IPS-18c (cell line): ENCODE data around the gene CPA2.

Experiments
- H3K4me3 ChIP-seq: 2 replicates; pipeline ENCODE4 v1.7.0; 2013; ENCODE audit warnings: low read depth, mild to moderate bottlenecking, low read length, moderate library complexity; ENCODE audit not compliant: insufficient read depth
- H3K9me3 ChIP-seq: one replicate; pipeline ENCODE4 v1.6.1; 2013; ENCODE audit warnings: mild to moderate bottlenecking, low read length, moderate library complexity; ENCODE audit not compliant: control insufficient read depth, insufficient read depth

Gene CPA2

DNA sequence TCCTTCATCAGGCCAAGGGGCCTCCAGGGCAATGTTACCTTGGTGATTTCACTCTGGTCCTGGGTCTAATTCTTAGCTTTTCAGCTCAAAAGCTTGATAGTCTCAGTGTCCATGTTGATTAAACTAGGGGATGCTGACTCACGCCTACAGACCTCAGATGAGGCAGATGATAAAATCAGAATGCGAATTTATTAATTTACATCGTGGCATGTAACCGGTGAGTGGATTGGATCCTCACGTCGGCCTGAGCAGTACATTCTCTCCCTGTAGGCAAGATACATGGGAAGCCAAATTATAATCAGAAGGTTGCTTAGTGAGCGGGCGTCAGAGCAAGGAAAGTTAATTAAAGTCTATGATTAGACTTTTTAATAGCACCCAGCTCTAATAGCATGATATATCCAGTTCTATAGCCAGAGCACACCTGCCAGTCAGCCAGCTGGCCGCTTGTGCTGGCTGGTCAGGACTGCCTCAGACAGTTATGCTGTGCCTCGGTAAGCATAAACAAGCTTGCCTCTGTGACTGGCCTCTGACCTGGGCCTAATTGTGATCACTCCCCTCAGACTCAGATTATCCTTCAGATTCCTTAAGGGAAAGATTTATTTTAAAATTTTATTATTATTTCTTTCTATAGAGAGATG is 57.8 kb downstream of the CPA2 start:
- no peak overlapping the region for H3K4me3 ChIP-seq
- H3K9me3 ChIP-seq, result no peaks in the 10 kb centered on the region

DNA sequence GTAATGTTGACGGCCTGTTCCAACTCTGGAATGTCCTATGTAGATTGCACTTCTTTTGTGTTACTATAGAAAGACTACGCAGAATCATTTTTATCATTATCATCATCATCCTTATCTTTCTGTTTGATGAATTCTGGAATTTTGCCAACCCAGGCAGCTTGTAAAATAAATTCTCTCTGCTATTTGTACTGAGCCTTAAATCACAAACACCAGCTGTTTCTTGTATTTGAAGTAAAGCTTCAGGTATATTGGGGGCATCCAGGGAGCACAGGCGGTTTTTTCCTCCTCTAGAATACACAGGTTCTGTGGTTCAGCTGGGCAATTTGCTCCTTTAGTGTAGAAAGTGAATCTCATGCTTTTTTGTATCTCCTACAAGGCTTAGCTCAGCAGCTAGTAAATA is 63.0 kb downstream of the CPA2 start:
- no peaks in the 10 kb centered on the region for H3K9me3 ChIP-seq

DNA sequence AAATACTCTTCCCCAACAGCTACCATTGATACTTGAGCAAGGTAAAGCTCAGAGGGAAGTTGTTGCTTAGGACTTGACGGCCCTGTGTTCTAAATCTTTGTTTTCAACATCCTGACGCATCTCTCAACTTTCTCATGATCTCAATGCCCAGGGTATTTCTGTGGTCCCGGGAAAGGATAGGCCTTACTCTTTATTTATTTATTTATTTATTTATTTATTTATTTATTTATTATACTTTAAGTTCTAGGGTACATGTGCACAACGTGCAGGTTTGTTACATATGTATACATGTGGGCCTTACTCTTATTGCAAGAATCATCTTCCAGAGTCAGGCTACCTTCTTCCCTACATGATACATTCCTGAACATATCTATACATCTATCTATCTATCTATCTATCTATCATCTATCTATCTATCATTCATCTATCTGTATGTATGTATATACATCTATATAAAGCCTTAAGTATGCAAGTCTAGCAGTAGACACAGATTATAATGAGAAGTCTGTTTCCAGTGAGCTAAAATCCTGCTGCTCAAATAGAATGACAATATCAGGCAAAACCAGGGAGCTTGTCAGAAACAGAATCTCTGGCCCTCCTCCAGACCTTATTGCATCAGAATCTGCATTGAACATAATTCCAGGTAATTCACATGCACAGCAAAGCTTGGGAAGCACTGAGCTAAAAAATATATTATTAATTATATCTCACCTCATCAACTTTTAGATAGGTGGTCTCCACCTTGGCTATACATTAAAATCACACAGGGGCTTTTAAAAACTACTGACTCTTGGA is 65.8 kb downstream of the CPA2 start:
- H3K9me3 ChIP-seq, result no peaks in the 10 kb centered on the region
- no peak overlapping the region for H3K4me3 ChIP-seq

More for the DNA sequence above, 63.0 kb downstream of the CPA2 start:
- no peak overlapping the region for H3K4me3 ChIP-seq

DNA sequence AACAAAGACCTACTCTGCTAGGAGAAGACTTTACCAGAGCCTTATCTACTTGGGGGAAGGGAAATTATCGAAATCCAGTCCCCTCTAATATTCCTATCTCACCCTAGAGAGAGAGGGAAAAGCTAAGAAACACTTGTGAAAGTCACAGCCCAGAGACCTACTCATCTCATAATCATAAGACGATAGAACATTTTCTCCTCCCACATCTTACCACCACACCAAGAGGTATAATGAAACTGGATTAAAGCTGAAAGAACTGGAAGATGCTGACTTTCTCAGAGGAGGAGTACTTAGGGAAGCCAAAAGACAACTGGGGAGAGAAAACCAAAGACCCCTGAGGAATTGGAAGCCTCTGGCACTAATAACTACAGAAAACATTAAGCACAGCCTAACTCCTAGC is 67.2 kb downstream of the CPA2 start:
- no peak overlapping the region for H3K4me3 ChIP-seq
- no peaks in the 10 kb centered on the region for H3K9me3 ChIP-seq

DNA sequence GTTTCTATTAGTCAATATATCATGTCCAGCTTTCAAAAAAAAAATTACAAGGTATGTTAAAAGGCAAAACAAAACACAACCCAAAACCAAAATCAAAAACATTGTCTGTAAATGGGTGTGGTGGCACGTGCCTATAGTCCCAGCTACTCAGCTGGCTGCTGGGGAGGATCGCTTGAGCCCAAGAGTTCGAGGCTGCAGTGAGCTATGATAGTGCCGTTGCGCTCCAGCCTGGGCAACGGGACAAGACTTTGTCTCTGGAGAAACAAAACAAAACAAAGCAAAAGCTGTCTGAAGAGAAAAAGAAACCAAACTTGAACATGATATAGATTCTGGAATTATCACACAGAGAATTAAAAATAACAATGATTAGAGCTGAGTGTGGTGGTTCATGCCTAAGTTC is 67.6 kb downstream of the CPA2 start:
- Histone ChIP-seq H3K4me3 (no peak overlapping the region), H3K9me3 (no peaks in the 10 kb centered on the region)

DNA sequence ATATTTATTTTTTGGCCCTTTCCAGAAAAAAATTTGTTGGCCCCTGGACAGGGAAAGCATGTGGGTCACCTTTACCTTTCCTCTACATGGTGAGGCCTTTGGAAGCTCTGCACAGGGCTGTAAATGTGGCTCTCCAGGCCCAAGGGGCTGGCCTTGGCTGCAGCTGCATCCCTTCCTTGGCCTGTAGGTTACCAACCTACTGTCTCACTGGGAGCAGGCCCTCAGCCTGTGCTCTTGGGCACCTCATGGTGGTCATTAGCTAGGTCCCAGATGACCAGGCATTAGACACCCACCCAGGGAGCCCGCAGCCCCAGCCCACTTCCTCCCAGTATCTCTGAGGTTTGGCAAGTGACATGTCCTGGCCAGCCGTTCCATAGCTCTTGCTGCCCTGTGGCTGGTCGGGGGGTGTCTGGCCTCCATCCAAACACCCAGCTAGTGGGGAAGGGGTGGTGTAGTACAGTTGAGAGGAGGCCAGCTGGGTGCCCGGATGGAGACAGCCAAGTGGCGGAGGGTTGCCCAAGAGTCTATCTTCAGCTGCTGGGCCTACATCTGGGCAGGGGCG is 70.8 kb downstream of the CPA2 start:
- Histone ChIP-seq H3K9me3 (no peaks in the 10 kb centered on the region), H3K4me3 (no peak overlapping the region)

DNA sequence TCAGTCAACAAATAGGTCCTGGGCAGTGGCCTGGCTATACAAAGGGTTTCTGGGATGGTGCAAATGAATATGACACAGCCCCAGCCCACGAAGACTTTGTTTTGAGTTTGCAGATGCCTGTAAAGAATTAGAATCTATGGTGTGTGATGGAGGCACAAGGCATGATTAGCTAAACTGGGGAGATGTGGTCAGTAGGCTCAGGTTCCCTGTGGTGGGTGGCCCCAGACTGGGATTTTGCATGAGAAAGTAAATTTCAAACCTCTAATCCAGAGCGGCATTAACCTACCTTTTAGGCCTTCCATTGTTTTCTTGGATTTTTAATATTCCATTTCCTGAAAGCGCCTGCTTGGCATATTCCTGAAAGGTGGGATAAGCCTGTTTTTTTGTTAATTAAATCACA is 71.6 kb downstream of the CPA2 start:
- H3K9me3 ChIP-seq, result no peaks in the 10 kb centered on the region

More for the DNA sequence above, 71.6 kb downstream of the CPA2 start:
- no peak overlapping the region for H3K4me3 ChIP-seq
